Fibroblast of skin of left quadriceps (primary cell): Measurements from ENCODE around the gene SUPT3H.

ENCODE experiments used
- DNase-seq, 2 experiments: peaks; one replicate each; pipeline ENCODE4 v3.0.0-alpha.2; 2013; ENCODE audit warnings: low read depth in 2 of 2

Gene SUPT3H

DNA sequence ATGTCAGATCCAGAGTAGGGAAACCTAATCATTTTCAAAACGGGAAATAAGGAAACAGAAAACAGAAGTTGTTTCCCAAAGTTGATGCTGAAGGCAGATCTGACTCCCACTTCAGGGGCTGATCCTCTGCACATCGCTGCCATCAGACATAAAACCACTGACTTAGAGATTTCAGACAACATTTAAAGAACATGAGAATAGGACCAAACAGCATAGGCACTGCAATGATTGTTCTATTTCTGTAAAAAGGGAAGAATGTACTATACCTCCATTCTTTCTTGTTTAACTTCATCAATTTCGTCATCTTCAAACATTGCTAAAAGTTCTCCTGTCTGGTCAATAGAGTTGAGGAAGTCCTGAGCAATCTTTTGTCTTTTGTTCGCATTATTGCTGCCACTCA, 374.3 kb downstream of the SUPT3H start:
- DNase-seq: no peak

DNA sequence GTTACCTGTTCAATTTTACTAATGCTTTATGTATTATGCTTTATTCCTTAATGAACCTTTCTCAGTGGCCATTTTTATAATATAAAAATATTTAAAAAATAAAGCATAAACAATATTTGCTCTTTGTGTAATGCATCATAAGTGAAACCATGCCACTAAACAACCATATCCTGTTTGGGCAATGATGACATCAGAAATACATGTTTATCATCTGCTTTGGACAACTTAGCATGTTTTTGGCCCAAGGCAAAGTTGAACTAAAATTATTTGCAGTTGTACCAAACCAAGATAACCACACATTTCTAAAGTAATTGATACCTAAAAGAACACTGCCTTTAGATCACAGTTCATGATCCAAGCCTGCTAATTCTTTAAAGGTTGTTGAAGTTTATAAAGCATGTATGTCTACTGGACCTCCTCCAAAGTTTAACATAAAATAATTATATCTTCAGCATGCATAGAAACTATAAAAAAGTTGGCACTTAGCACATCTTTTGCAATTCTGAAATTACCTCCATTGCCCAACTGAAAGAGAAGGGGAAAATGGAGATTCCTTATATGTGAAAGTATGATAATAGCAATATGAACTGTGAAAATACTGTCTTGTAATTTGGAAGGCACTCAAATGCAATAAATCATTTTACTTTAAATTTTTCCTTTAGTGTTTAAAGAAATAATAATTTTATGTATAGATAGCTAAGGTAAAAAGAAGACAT, 375.2 kb downstream of the SUPT3H start:
- DNase-seq: peak; percentile 10

DNA sequence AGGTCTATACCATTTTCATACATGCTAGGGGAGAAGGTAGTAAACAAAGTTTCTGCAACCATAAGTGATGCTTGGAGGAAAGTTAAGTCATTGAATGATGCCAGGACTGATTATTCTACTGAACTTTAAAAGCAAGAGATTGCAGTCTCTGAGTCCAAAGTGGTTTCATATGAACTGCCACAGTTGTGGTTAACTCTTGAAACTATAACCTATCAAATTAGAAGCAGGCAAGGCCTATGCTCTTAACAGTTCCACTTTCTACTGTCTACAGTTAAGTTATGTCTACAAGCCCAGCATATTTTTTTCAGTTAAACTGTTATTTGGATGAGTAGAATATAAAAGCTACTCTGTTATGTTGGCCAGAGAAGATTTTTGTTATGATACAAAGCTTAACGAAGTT, 376.1 kb downstream of the SUPT3H start:
- no peak for DNase-seq

DNA sequence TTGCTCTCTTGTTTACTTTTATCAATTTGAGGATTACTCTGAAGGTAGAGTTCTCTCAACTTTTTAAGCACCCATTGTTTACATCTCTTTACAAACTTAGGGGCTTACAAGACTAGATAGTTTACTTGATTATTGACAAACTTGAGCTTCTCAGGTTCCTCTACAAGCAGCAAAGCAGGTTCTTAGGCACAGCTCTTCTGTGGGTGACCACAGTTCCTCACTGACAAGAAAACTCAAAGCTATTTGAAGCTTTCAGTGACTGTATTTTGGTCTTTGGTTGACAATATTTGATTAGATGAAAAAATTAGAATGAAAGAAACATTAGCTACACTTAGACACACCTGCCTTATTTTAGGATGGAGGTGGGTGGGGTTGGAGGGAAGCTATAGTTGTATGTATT, 376.9 kb downstream of the SUPT3H start:
- no peak for DNase-seq

GRCh38 chr6:44999066-44999465, 378.7 kb downstream of the SUPT3H start:
- no peak for DNase-seq

DNA sequence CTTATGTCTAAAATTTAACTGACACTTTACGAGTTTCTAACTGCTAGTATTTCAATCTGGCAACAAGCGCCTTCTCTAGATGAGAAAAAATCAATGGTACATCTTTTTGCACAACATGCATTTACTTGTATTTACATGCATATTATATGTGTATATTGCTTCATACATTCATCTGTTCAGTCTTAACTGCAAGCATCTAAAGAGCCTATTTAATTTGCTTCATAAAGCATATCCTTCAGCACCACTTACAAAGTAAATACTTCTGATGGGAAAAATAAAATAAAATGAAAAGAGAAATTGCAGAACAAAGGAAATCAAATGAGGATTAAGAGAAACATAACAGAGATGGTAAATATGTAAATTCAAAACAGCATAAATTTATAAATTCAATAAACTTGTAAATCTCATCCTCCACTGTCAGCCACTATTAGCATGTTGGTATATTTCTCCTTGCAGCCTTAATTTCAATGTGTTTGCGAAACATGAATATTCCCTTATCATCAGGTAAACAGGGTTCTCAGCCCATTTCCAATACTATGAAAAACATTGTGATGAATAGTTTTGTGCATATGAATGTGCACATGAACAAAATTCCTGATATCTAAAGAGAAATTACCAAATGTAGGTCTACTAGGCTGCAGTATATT, 382.1 kb downstream of the SUPT3H start:
- no peak for DNase-seq

DNA sequence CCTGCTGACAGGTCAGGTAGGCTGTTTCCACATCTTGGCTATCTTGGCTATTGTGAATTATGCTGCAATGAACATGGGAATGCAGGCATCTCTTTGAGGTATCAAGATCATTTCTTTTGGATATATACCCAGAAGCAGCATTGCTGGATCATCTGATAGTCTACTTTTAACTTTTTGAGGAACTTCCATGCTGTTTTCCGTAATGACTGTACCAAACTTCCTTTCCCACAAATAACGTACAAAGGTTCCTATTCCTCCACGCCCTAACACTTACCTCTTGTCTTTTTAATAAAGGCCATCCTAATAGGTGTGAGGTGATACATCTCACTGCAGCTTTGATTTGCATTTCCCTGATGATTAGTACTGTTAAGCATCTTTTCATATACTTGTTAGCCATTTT, 388.3 kb downstream of the SUPT3H start:
- DNase-seq: no peak

GRCh38 chr6:44985006-44985405, 392.7 kb downstream of the SUPT3H start:
- no peak for DNase-seq

DNA sequence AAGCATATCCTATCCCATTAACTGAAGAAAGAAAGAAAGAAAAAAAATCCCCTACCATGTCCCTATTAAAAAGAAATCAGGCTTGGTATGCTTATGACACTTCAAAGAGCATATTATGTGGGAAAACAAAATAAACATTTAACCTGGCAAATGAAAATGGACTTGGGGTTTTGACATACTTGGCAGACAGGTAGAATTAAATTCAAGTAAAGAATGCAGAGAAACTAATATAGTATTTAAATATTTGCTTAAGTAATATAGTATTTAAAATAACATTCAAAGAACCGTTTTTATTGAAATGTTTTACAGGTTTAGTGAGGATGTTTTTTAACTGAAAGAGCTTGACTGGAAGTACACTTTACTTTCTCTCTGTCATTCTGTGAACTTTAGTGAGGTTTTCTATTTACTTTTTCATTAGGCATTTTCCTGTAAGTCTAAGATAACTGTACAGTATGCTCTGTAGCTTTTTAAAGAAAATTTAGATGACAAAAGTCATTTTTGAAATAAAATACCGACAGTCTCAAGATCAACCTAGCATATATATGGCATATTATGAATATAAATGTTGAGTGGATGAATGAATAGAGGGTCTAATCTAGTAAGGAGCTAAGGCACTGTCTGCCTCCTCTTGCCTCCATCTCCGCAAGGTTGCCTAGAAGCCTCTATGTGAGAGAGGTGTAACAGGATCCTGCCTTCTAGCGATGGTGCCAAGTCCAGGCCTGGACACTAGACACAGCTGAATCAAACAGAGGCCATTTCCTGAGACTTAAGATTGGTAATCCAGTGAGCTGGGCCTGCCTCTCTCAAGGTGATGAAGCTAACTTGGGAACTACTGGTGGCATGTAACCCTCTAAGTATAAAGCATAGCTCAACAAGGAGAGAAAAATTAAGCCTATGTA, 394.0 kb downstream of the SUPT3H start:
- no peak for DNase-seq

- no peak for DNase-seq
Observed at GRCh38 chr6:44980841-44981240, 396.9 kb downstream of the SUPT3H start.

GRCh38 chr6:44976677-44977641, 400.8 kb downstream of the SUPT3H start:
- no peak for DNase-seq

DNA sequence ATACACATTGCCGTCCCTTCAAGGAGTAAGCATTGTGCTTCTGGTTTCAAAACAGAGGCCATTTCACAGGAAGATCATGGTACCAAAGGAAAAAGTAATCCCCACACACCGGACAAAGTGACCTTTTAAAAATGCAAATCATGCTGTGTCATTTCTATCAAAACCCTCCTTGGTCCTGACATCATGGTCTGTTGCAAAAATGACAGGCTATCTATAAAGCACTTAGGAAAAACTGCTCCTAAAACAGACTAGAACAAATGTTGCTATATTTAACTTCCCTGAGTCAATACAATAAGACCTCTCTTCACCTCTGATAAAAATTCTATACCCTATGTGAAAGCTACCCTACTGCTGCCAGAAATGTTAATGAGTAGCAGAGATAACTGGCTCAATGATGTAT, 403.2 kb downstream of the SUPT3H start:
- DNase-seq: no peak

GRCh38 chr6:44972709-44973108, 405.0 kb downstream of the SUPT3H start:
- DNase-seq: no peak

DNA sequence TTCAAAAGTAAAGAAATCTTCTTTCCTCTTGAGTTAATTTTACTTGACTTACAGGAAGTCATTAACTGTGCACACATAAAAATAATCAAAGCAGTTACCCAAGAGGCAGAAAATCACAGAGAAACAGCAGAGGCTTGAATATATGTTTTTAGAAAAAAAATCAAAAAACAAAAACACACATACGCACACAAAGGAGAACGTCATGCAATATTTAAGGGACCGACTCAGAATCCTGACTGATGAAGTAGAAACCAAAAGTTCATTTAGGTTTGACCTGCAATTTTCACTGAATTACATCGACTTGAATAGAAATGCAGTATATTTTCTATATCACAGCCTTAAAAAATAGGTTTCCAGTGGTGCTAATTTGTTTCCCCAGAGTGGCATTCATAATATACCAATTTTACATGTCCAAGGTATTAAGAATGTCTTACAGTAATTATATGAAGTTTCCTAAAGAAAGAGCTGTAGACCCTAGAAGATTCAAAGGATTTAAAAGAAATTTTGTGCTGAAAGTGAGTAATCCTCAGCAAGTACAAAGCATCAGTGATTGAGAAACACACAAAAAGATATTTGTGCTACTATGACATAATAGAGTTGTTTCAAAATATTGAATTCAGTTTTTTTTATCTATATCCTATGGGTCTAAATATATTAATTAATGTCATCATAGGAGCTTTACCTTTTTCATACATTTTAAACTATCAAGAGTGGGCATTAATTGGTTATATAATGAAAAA, 408.1 kb downstream of the SUPT3H start:
- DNase-seq: no peak

- DNase-seq: no peak
Observed at GRCh38 chr6:44967481-44967880, 410.3 kb downstream of the SUPT3H start.

- peak; percentile 51 to 57 for DNase-seq
Observed at GRCh38 chr6:44966449-44967092, 411.2 kb downstream of the SUPT3H start.

DNA sequence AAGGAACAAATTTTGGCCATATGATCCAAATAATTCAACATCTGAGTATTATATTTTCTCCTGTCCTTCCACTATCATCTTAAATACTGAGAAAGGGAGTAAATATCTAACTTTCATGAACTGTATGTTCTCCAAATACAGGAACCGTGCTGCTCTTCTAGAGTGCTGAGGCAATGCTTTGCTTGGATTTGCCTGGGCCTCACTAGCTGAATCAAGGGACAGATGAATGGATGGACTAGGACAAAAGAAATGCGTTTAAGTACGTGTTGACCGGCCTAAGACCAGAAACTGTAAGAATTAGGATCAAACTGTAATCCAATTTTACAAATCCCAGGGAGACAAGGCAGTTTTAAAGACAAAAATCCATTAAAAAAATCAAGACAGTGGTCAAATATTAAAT, 412.0 kb downstream of the SUPT3H start:
- DNase-seq: no peak

DNA sequence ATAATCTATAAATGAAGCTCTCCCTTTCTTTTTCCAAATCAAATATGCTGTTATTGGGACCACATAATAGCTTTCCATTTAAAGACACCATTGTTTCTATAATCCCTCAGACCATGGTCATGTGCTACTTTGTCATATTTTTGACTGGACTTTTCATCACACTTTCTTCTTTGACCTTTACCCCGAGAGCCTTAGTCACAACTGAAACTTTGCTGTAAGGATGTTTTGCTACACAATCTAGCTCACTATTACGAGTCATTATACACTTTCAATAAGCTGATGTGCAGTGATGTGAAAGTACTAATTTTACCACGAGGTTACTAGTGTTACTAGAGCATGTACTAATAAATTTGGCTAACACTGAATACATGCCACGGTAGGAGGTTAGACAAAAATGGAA, 416.8 kb downstream of the SUPT3H start:
- DNase-seq: no peak

DNA sequence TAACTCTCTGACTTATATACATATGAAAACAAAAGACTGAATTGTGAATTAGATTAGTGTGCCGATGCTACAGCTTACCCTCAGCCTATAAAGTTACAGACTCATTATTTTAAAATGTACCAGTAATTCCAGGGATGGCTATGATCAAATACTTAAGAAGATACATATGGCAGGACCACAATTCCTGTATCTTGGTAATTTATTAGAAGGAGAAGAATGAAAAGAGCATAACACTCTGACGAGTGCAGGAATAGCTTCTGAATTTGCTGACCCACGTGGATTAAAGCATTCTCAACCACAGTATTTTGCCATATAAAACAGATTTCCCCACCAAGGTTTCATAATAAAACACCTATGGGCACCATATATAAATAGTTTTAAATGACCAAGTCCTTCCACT, 418.1 kb downstream of the SUPT3H start:
- no peak for DNase-seq

DNA sequence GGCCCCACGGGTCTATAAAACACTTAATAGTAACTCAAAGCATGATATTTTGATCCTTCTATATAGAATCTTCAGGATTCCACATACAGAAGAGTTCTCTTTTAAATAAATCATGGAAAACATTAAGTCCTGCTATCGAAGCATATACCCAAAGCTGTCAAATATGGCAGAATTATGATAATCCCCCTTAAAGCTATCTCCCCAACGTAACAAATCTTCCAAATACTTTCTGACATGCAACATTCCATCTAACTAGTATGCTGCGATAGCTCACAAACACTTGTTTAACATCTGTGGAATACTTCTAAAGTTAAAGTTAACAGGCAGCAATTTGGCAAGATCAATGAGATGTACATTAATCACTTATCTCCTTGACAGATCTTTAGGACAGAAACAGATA, 420.6 kb downstream of the SUPT3H start:
- DNase-seq: peak; percentile 31 to 32
